HG02852 (cell line): ENCODE data around the gene NRBP1.

Experiments used
- ATAC-seq: cut with Tn5 transposase; IDR thresholded peaks from one replicate; pipeline ENCODE4 v1.9.1; 2021; ENCODE audit warnings: mild to moderate bottlenecking, moderate library complexity; ENCODE audit not compliant: unreplicated experiment

Gene NRBP1

DNA sequence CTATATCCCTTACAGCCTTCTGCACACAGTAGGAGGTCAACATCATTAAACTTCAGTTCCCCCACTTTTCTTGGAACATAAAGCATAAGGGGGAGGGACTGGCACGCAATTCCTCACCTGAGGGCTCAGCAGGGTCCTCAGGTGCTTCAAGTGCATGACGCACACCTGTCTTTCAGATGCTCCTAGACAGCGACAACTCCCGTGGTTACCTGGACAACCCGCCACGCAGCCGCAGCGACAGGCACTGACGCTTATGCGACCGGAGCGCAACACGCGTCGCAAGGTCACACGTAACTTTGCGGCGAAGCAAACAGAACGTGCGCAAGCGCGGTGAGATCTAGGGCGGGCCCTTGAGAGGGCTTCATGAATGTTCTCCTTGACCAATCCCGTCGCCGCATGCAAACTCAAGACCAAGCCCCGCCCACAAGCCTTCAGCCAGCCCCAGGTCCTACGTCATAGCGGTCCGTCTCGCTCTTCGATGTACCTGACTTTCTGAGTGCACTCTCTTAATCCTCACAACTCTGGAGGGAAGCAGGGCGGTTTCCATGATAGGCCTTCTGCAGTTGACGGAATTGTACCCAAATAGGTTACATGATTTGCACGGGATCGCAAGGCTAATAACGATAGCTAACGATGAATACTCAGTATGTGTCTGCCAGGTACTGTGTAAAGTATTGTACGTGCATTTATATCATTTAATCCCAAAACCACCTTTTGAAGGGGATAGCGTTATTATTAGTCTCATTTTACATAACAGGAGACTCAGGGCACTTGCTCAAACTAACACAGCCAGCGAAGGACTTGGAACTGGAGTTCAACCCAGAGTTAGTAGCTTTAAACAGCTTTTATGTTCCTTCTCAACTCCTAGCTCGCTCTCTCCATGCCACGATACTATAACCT lies 61.3 kb downstream of the NRBP1 start, which contains the start of gene IFT172:
Gene IFT172 (minus strand): TSS at position 246 of the 900 bp plus-strand sequence. CDS start 90 bp downstream, at position 156.
- ATAC-seq = peak; percentile 98
